Upper lobe of right lung (tissue), 1 donor: ENCODE data around the gene FERMT3. TPM values are rescaled to one million over a fixed set of nuclear protein-coding genes. Genes with fewer than 3 reads are reported as not detected.

ENCODE experiments used
- ATAC-seq: fragments of 200-7000 bp; cut with Tn5 transposase; one replicate; pipeline ENCODE4 v1.9.1; 2020; ENCODE audit warnings: mild to moderate bottlenecking, moderate library complexity
- DNase-seq: peaks from one replicate; pipeline ENCODE4 v3.0.0-alpha.2; 2020
- H3K27ac ChIP-seq: fragments of 200-600 bp; one replicate; pipeline ENCODE4 v1.8.0; 2022
- H3K27me3 ChIP-seq: fragments of 200-600 bp; one replicate; pipeline ENCODE4 v1.8.0; 2022; ENCODE audit warnings: mild to moderate bottlenecking
- H3K36me3 ChIP-seq: fragments of 200-600 bp; one replicate; pipeline ENCODE4 v1.8.0; 2022
- H3K4me1 ChIP-seq: fragments of 200-600 bp; one replicate; pipeline ENCODE4 v1.8.0; 2022
- H3K4me3 ChIP-seq: fragments of 200-600 bp; one replicate; pipeline ENCODE4 v1.8.0; 2022; ENCODE audit warnings: mild to moderate bottlenecking
- H3K9me3 ChIP-seq: fragments of 200-600 bp; one replicate; pipeline ENCODE4 v1.8.0; 2022
- CTCF ChIP-seq: fragments of 200-600 bp; IDR thresholded peaks from one replicate; pipeline ENCODE4 v1.8.0; 2022; ENCODE audit warnings: antibody characterized with exemption
- intact Hi-C: fragments of 100-400 bp; cut with DNase I; formaldehyde crosslinking; loops from one replicate; pipeline ENCODE4 v1.11.0; 2022
- total RNA-seq: library from RNA; stranded (reverse); fragmentation: NEBNext Ultra II Directional; extraction: Animal tissue kit (Norgen Biotek cat#: 25700); gene quantifications from one replicate; pipeline ENCODE4 v1.2.1, GENCODE V29; 2021
- donor health status: DM: no; HTN: yes; CAD: no; lungs with severe emphysema.

The FERMT3 gene
- total RNA-seq, 1 donor from 2014 or later = 73.1 TPM

GRCh38 chr11:64264371-64264852, 57.9 kb downstream of the FERMT3 start:
- ATAC-seq (no peak), DNase-seq (no peak)
- Histone ChIP-seq H3K27ac (no peak overlapping the region), H3K36me3 (peaks cover 56% of the 10 kb centered on the region), H3K27me3 (no peaks in the 10 kb centered on the region), H3K4me3 (no peak overlapping the region), H3K4me1 (peaks cover 20% of the 10 kb centered on the region), H3K9me3 (no peaks in the 10 kb centered on the region)
- no peak for TF ChIP-seq CTCF
- intact Hi-C loops = no loop called here

GRCh38 chr11:64265176-64266160, 58.9 kb downstream of the FERMT3 start:
- H3K36me3 ChIP-seq = peaks cover 54% of the 10 kb centered on the region

GRCh38 chr11:64266339-64266738, 59.8 kb downstream of the FERMT3 start:
- H3K27me3 ChIP-seq = no peaks in the 10 kb centered on the region
- no peak for TF ChIP-seq CTCF
- H3K4me3 ChIP-seq = no peak overlapping the region
- H3K4me1 ChIP-seq = peaks cover 20% of the 10 kb centered on the region
- peaks cover 49% of the 10 kb centered on the region for H3K36me3 ChIP-seq
- ATAC-seq (no peak), DNase-seq (no peak)
- H3K9me3 ChIP-seq = no peaks in the 10 kb centered on the region
- intact Hi-C loops = no loop called here
- peak overlapping the region; percentile 92 for H3K27ac ChIP-seq

More at GRCh38 chr11:64265176-64266160, 58.9 kb downstream of the FERMT3 start:
- DNase-seq (no peak), ATAC-seq (no peak)
- intact Hi-C loops = no loop called here
- TF ChIP-seq CTCF = no peak
- H3K27ac ChIP-seq = no peak overlapping the region
- no peak overlapping the region for H3K4me3 ChIP-seq
- H3K4me1 ChIP-seq = peaks cover 20% of the 10 kb centered on the region
- H3K9me3 ChIP-seq = no peaks in the 10 kb centered on the region
- H3K27me3 ChIP-seq = no peaks in the 10 kb centered on the region

GRCh38 chr11:64267207-64267945, 60.9 kb downstream of the FERMT3 start:
- peak overlapping the region; percentile 92 for H3K27ac ChIP-seq
- H3K4me1 ChIP-seq = peaks cover 26% of the 10 kb centered on the region
- H3K9me3 ChIP-seq = no peaks in the 10 kb centered on the region
- H3K27me3 ChIP-seq = no peaks in the 10 kb centered on the region
- H3K36me3 ChIP-seq = peaks cover 38% of the 10 kb centered on the region
- intact Hi-C loops = no loop called here
- no peak for ATAC-seq
- no peak for TF ChIP-seq CTCF
- DNase-seq = no peak
- peak overlapping the region; percentile 73 for H3K4me3 ChIP-seq

- intact Hi-C loops = no loop called here
- Histone ChIP-seq H3K36me3 (peaks cover 31% of the 10 kb centered on the region), H3K4me1 (peaks cover 26% of the 10 kb centered on the region), H3K27me3 (no peaks in the 10 kb centered on the region), H3K27ac (peak overlapping the region; percentile 92), H3K9me3 (no peaks in the 10 kb centered on the region), H3K4me3 (peak overlapping the region; percentile 73)
- ATAC-seq (no peak), DNase-seq (peak; percentile 79)
- TF ChIP-seq CTCF = no peak
Measured at GRCh38 chr11:64268025-64268892, 61.7 kb downstream of the FERMT3 start.
